Right lung (tissue), 5 donors: ENCODE measurements around the gene NKIRAS1. TPM values are rescaled to one million over a fixed set of nuclear protein-coding genes. Genes with fewer than 3 reads are reported as not detected.
A peak's percentile ranks its signal among the peaks of the same experiment; 100 is the strongest.
"Not testable (repeated sequence)": the region's sequence is repeated elsewhere in the genome, so short reads cannot be mapped to it uniquely, and the experiment has no call there.

ENCODE experiments used
- DNase-seq, 2 donors: peaks; one replicate each; pipeline ENCODE4 v3.0.0-alpha.2; 2013
- polyA plus RNA-seq, 5 donors: library from polyadenylated mRNA; unstranded; fragments of 120-200 nt; gene quantifications; one replicate each; pipeline versions ENCODE4 v1.2.1 to v1.2.3, GENCODE V29; 2013; ENCODE audit warnings: inconsistent platforms in 1 of 5, low replicate concordance in 1 of 5; ENCODE audit not compliant: insufficient read length in 5 of 5, insufficient read depth in 1 of 5

NKIRAS1 gene
- polyA plus RNA-seq, 5 donors, result 12.7 to 18.3 (median 16.5) TPM

GRCh38 chr3:23872330-23872729 is 44.5 kb downstream of the NKIRAS1 start:
- DNase-seq, result no peak

GRCh38 chr3:23871361-23871760 is 45.4 kb downstream of the NKIRAS1 start:
- not testable (repeated sequence) for DNase-seq

GRCh38 chr3:23870663-23871043 is 46.1 kb downstream of the NKIRAS1 start:
- DNase-seq, result not testable (repeated sequence)

GRCh38 chr3:23869977-23870662 is 46.7 kb downstream of the NKIRAS1 start:
- DNase-seq, result no peak

GRCh38 chr3:23867838-23868237 is 49.0 kb downstream of the NKIRAS1 start:
- DNase-seq, result no peak

GRCh38 chr3:23867400-23867799 is 49.4 kb downstream of the NKIRAS1 start:
- DNase-seq, result no peak

- peak in 1 of 2 donors; percentile 28 for DNase-seq
Measured at GRCh38 chr3:23865595-23866396, 51.0 kb downstream of the NKIRAS1 start.

- no peak for DNase-seq
Measured at GRCh38 chr3:23864931-23865330, 51.9 kb downstream of the NKIRAS1 start.

GRCh38 chr3:23863060-23863459 is 53.7 kb downstream of the NKIRAS1 start:
- DNase-seq, result no peak

GRCh38 chr3:23861689-23862088 is 55.1 kb downstream of the NKIRAS1 start:
- no peak for DNase-seq

GRCh38 chr3:23859839-23860382 is 56.9 kb downstream of the NKIRAS1 start:
- DNase-seq, result no peak

GRCh38 chr3:23859012-23859743 is 57.6 kb downstream of the NKIRAS1 start:
- DNase-seq, result no peak

GRCh38 chr3:23856286-23856685 is 60.5 kb downstream of the NKIRAS1 start:
- DNase-seq, result no peak

GRCh38 chr3:23849462-23849861 is 67.3 kb downstream of the NKIRAS1 start:
- DNase-seq, result not testable (repeated sequence)

- no peak for DNase-seq
Measured at GRCh38 chr3:23845326-23846216, 71.2 kb downstream of the NKIRAS1 start.

GRCh38 chr3:23843869-23844268 is 72.9 kb downstream of the NKIRAS1 start:
- DNase-seq, result no peak

Other genes with a start within 250 kb of the NKIRAS1 start
- 100 to 1,000 TPM; 164 to 227 (median 220) TPM for gene UBE2E1, start 111.0 kb downstream of the NKIRAS1 start, polyA plus RNA-seq
- 1,000 to 10,000 TPM; 2,736 to 3,226 (median 3,013) TPM for gene RPL15, start 142 bp upstream of the NKIRAS1 start, polyA plus RNA-seq
- 10 to 100 TPM; 22.3 to 50.2 (median 38.9) TPM for gene NR1D2, start 28.3 kb upstream of the NKIRAS1 start, polyA plus RNA-seq